ENCODE measurements around the gene CNOT6. TPM values are rescaled to one million over a fixed set of nuclear protein-coding genes. Genes with fewer than 3 reads are reported as not detected.

The CNOT6 gene
- total RNA-seq, 4 donors from 2014 or later, result 4.1 to 12.0 (median 6.4) TPM

- Histone ChIP-seq H3K9me3 (no peaks in the 10 kb centered on the region), H3K27ac (no peak overlapping the region), H3K36me3 (no peaks in the 10 kb centered on the region), H3K4me3 (no peak overlapping the region), H3K27me3 (peaks cover 0 to 3% (median 0%) of the 10 kb centered on the region in 3 donors), H3K4me1 (no peaks in the 10 kb centered on the region)
- in situ Hi-C loops (cut with MboI; ENCODE audit: low sequenced_read_pairs in 4 of 4) (no loop called here), intact Hi-C loops (cut with DNase I; ENCODE audit: low total_unique reads) (no loop called here)
- ATAC-seq, result no peak
- peak in 2 of 5 experiments; percentile 30 to 31 for TF ChIP-seq CTCF (IDR thresholded peaks at IDR 0.05 in 4 of 5, conservative IDR thresholded peaks at IDR 0.05 in 1 of 5)
- TF ChIP-seq POLR2A (IDR thresholded peaks at IDR 0.05), result no peak
- no peak for DNase-seq
Measured at GRCh38 chr5:180605554-180606214, 111.5 kb downstream of the CNOT6 start.

GRCh38 chr5:180606215-180606785 is 112.1 kb downstream of the CNOT6 start:
- no peaks in the 10 kb centered on the region for H3K4me1 ChIP-seq
- in situ Hi-C loops (cut with MboI; ENCODE audit: low sequenced_read_pairs in 4 of 4), result no loop called here
- peaks cover 0 to 3% (median 0%) of the 10 kb centered on the region in 3 donors for H3K27me3 ChIP-seq
- TF ChIP-seq CTCF (IDR thresholded peaks at IDR 0.05 in 4 of 5, conservative IDR thresholded peaks at IDR 0.05 in 1 of 5) (no peak), POLR2A (IDR thresholded peaks at IDR 0.05) (no peak)
- no peaks in the 10 kb centered on the region for H3K36me3 ChIP-seq
- ATAC-seq (no peak), DNase-seq (no peak)
- intact Hi-C loops (cut with DNase I; ENCODE audit: low total_unique reads), result no loop called here
- no peaks in the 10 kb centered on the region for H3K9me3 ChIP-seq
- H3K27ac ChIP-seq, result no peak overlapping the region
- no peak overlapping the region for H3K4me3 ChIP-seq

- in situ Hi-C loops (cut with MboI; ENCODE audit: low sequenced_read_pairs in 4 of 4) (no loop called here), intact Hi-C loops (cut with DNase I; ENCODE audit: low total_unique reads) (no loop called here)
- TF ChIP-seq CTCF (IDR thresholded peaks at IDR 0.05 in 4 of 5, conservative IDR thresholded peaks at IDR 0.05 in 1 of 5) (no peak), POLR2A (IDR thresholded peaks at IDR 0.05) (no peak)
- no peaks in the 10 kb centered on the region for H3K9me3 ChIP-seq
- H3K27ac ChIP-seq, result no peak overlapping the region
- H3K36me3 ChIP-seq, result no peaks in the 10 kb centered on the region
- no peak for ATAC-seq
- DNase-seq, result no peak
- H3K4me3 ChIP-seq, result no peak overlapping the region
- H3K4me1 ChIP-seq, result no peaks in the 10 kb centered on the region
- H3K27me3 ChIP-seq, result peaks cover 0 to 3% (median 0%) of the 10 kb centered on the region in 3 donors
Measured at GRCh38 chr5:180607861-180608571, 113.8 kb downstream of the CNOT6 start.

GRCh38 chr5:180608572-180609310 is 114.6 kb downstream of the CNOT6 start:
- H3K27ac ChIP-seq, result no peak overlapping the region
- no peak for TF ChIP-seq POLR2A (IDR thresholded peaks at IDR 0.05)
- TF ChIP-seq CTCF (IDR thresholded peaks at IDR 0.05 in 4 of 5, conservative IDR thresholded peaks at IDR 0.05 in 1 of 5), result no peak
- peaks cover 0 to 3% (median 0%) of the 10 kb centered on the region in 3 donors for H3K27me3 ChIP-seq
- in situ Hi-C loops (cut with MboI; ENCODE audit: low sequenced_read_pairs in 4 of 4), result no loop called here
- intact Hi-C loops (cut with DNase I; ENCODE audit: low total_unique reads), result no loop called here
- no peaks in the 10 kb centered on the region for H3K9me3 ChIP-seq
- no peaks in the 10 kb centered on the region for H3K36me3 ChIP-seq
- no peak overlapping the region for H3K4me3 ChIP-seq
- ATAC-seq (no peak), DNase-seq (no peak)
- H3K4me1 ChIP-seq, result no peaks in the 10 kb centered on the region
